ENCODE measurements around the gene ZNF385C.

ZNF385C gene

DNA sequence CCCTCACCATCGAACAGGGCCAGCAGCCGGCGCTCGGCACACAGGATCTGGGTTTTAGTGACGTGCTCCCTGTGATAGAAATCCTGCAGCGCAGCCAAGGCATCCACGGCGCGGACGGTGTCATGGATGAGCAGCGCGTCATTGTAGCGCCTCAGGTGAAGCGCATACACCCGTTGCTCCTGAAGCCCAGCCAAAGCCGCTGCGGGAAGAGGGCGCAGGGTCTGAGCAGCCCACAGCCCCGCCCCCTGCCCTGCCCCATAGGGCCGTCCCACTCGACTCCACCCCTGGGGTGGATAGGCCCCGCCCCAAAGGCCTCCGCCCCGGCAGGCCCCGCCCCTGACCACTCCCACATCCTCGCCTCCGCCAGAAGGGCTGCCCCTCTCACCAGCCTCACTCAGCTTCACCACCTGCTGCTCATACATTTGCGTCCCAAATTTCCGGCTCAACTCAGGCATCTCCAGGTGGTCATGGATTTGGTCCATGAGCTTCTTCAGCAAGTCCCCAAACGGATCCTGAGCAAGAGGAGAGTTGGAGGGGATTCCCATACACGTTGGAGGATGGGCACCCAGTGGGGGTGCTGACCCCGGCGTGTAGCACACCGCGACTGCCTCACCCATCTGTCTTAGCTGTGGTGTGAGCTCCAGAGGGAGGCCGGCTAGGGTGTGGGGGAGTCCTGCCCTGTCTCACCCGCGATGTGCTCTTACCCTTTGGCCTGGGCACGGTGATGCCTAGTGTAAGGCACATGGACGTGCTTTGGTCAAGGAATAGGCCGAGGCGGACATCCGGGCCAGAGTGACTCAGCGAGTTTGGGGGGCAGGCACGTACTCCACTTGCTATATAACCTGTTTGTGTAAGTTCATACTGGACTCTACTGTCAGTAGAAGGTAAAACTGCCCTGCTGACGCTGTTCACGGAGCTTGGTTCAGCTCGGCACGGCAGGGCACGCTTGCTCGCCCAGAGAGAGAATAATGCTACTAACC lies 9.6 kb upstream of the ZNF385C start:
- peak; percentile 81 for DNase-seq (ENCODE audit: low read depth)

DNA sequence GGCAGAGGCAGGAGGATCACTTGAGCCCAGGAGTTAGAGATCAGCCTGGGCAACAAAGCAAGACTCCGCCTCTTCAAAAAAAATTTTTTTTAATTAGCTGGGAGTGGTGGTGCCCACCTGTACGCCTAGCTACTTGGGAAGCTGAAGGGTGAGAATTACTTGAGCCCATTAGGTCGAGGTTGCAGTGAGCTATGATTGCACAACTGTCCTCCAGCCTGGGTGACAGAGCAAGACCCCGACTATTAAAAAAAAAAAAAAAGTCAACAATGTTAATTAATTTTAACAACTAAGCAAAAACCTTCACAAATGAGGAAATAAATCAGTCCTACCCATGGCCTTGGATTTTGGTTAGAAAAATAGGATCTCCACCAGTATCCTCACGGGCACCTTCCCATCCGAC lies 8.9 kb upstream of the ZNF385C start:
- DNase-seq (ENCODE audit: low read depth): no peak

DNA sequence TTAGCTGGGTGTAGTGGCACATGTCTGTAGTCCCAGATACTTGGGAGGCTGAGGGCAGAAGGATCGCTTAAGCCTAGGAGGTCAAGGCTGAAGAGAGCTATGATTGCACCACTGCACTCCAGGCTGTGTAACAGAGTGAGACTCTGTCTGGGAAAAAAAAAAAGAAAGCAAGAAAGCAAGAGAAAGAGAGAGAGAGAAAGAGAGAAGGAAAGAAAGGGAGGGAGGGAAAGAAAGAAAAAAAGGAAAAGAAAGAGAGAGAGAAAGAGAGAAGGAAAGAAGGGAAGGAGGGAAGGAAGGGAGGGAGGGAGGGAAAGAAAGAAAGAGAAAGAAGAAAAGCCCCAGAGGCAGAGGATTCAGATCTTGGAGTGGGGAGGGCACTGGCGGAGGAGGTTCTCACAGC lies 7.7 kb upstream of the ZNF385C start:
- no peak for DNase-seq (ENCODE audit: low read depth)

DNA sequence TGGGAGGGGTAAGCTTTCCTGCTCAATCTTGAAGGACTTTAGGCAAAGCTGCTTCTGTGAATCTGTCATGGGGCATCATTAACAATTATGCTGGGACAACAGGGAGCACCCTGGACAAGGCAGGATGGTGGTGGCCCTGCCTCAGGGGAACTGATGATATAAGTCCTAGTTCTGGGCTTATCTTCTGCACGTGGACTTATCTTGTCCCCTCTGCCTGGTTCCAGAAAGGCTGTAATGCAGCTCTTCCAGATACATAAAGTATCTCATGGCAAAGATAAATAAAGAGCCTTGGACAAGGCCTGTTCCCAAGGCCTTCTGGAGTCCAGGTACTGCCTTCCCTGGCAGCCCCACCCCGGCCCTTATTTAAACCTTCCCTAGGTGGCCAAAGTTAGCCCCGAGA lies 6.0 kb upstream of the ZNF385C start:
- DNase-seq (ENCODE audit: low read depth): no peak

DNA sequence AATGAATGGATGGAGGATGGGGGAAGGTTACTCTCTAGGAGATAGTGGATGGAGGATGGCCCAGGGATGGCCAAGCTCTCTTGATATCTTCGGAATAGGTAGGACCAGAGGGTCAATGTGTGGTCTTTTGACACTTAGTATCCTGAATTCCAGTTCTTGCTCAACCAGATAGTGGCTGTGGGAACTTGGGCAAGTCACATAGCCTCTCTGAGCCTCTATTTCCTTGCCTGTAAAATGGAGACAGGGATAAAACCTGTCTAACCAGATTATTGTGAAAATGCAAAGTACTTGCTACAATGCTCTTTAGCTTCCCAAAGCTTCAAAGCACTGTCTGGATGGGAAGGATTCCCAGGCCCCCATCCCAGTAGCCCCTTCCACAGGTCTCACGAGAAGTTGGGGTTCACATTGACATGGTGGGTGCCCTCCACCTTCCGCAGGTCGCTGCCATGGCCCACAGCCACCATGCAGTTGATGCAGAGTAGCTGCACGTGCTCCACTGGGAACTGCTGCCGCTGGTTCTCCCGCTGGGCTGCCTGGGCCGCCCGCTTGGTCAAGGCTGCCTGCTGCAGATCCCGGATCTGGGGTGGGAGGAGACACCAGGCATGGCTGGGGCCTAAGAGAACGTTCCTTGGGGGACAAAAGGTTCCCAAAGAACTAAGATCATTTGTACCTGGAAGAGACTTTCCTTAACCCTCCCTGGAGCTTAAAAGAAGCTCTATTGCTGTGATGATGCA lies 5.1 kb upstream of the ZNF385C start:
- DNase-seq (ENCODE audit: low read depth): no peak

DNA sequence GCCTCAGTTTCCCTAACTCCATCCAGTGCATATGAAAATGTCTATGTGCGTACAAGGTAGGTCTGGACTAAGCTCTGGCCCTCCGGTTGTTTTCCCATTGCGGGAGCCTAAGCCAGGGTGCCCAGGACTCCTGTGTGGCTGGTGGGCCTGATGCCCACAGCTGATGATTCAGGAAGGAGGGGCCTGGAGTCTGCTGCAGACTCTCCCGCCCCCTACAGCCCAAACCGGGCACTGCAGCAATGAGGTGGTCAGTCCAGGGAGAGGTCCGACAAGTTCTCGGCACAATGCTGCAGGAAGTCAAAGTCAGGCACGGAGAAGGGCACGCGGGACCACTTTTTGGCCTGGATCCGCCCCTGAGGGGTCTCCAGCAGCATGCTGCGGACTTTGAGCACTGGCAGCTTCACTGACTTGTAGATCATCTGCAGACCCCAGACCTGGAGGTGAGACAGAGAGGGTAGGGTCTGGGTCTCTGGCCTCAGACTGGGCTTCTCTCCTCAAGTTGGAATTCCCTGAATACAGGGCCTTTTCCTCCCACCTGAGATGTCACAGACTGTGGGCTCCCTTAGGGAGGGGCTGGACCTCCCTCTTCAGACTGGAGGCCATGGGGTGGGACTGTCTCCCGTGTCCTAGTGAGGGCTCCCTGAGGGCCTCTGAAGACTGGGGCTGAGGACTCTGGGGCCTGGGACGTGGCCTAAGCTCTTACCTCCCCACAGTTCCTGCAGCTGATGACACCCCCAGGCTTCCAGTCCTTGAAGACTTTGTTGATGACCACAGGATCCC lies 3.4 kb upstream of the ZNF385C start:
- peak; percentile 47 for DNase-seq (ENCODE audit: low read depth)

DNA sequence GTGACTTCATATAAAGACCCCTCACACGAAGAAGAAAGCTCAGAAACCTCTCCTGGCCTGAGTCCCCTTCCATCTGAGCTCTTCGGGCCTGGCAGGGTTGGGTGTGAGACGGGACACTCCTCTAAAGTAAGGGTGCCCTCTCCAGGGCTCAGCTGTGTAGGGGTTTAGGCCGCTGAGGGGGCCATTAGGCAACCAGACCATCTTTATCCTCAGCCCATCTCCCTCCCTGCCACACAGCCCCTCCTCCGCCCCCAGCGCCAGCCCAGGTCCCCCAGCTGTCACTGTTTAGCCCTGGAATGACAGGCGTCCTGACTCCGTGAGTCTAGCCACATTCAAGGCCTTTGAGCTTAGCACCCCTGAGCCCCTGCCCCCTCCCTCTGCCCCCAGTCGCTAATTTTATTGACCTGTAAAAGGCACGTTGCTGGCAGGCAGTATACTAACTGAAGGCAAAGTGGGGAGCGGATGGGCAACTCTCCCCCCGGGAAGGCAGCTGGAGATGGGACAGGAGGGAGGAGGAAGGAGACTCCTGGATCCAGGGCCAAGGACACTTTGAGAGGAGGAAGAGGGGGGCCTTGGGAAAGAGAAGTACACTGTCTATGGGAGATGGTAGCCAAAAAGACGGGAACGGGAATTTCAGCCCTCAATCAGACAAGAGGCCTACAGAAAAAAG lies 592 bp upstream of the ZNF385C start:
- no peak for DNase-seq (ENCODE audit: low read depth)

DNA sequence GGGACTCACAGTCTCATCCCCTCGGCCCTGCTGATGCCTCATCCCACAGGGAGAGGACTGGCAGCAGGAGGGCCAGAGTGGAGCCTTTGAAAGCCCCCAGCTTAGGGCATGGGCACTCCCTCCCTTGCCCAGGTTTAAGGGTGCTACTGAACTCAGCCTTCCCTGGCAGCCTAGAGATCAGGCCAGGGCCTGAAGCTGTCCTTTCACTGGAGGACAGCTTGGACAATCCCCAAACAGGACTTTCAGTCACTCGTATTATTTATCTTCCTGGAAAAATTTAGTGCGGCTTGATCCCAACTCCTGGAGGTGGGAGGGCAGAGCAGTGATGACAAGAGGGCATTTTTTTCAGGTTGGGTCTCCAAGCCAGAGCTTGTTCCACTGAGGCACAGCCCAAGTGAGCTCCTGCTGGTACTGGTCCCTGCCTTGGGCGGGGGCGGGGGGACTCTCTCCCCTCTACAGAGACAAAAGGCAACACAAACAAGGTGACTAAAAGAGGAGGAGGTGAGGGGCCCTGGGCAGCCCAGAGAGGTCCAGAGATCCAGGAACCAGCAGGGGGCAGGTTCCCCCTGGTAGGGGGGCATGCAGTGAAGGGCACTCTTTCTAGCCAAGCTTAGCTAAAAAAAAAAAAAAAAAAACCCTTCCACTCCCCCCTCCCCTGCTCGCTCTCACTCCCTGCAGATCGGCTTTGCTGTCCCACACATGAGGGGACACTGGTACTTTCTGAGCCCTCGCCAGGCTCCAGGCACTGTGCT lies 1.7 kb downstream of the ZNF385C start:
- DNase-seq (ENCODE audit: low read depth): no peak

DNA sequence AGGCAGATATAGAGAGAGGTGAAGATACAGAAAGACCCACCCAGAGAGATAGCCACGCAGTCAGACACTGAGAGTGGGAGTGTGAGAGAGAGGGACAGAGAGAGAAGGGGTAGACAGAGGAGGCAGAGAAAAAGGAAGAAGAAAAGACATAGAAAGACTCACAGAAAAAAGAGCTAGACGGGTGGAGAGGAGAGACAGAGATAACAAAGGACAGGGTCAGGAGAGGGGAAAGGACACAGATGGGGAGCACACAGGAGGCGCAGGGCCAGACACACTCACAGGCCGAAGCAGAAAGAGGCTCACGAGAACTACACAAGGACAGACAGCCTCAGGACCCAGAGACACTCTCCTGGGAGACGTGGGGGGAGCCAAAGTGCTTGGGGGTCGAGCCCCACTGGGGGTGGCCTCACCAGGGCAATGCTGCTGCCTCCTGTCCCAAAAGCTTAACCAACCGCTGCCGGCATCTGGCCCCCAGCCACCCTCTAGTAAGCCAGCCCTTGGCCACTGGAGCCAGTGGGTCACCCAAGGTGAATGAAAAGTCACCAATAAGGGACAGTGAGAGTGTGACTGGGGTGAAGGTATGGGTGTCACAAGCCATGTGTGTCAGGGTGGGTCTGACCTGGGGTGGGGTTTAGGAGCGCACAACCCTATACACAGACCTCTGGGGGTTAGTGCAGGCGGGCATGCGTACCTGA lies 3.8 kb downstream of the ZNF385C start:
- DNase-seq (ENCODE audit: low read depth): no peak

DNA sequence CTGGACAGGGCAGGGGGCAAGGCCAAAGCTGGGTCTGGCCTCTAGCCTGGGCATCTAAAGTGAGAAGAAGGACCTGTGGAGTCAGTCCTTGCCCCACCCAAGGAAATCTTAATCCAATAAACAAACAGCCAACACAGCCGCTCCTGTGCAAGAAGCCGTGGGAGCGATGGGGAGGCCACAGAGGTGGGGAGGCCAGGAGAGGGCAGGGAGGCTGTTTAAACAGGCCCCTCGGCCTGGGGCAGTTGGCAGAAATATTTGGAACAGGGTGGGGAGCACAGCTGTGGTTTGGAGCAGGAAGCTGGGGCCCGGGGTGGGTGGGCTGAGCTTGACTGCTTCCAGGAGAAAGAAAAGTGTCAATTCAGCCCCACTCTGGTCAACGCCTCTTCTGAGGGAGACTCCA lies 5.3 kb downstream of the ZNF385C start:
- DNase-seq (ENCODE audit: low read depth): no peak

DNA sequence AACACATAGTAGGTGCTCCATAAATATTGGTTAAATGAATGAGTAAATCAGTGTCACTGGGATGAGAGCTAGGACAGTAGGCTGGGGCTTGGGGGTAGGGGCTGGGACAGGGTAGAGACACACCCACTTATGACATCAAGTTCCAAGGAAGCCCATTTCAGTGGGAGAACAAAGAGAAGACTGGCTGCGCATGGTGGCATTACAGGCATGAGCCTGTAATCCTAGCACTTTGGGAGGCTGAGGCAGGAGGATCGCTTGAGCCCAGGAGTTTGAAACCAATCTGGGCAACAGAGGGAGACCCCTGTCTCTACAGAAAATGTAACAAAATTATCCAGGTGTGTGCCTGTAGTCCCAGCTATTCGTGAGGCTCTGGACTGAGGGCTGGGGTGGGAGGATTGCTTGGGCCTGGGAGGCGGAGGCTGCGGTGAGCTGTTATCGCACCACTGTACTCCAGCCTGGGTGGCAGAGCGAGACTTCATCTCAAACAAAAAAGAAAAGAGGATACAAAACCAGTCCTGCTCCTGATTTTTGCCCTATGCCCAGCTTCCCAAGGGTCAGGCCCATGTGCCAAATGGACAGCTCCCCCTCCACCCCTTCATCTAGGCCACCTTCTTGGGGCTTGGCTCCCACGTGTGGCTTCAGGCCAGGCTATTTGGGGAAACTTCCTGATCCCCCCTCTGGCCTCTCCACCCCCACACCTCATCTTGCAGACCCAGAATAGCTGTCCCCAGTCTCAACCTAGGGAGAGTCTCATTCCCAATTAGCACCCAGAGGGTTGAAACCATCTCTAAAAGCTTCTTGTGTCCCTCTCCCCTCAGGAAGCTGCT lies 7.1 kb downstream of the ZNF385C start:
- DNase-seq (ENCODE audit: low read depth): no peak

DNA sequence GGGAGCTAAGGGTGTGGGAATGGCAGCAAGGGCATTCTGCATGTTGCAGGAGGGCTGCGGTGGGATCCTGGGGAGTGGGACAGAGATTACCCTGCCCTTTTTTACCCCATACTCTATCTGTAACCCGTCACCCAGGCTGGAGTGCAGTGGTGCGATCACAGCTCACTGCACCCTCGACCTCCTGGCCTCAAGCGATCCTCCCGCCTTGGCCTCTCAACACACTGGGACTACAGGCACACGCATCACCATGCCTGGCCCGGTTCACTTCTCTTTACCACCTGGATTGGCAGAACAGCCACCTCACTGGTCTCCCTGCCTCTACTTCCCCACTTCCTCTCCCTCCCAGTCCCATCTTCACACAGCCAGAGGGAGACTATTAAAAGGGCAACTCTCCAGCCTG lies 9.5 kb downstream of the ZNF385C start:
- no peak for DNase-seq (ENCODE audit: low read depth)

DNA sequence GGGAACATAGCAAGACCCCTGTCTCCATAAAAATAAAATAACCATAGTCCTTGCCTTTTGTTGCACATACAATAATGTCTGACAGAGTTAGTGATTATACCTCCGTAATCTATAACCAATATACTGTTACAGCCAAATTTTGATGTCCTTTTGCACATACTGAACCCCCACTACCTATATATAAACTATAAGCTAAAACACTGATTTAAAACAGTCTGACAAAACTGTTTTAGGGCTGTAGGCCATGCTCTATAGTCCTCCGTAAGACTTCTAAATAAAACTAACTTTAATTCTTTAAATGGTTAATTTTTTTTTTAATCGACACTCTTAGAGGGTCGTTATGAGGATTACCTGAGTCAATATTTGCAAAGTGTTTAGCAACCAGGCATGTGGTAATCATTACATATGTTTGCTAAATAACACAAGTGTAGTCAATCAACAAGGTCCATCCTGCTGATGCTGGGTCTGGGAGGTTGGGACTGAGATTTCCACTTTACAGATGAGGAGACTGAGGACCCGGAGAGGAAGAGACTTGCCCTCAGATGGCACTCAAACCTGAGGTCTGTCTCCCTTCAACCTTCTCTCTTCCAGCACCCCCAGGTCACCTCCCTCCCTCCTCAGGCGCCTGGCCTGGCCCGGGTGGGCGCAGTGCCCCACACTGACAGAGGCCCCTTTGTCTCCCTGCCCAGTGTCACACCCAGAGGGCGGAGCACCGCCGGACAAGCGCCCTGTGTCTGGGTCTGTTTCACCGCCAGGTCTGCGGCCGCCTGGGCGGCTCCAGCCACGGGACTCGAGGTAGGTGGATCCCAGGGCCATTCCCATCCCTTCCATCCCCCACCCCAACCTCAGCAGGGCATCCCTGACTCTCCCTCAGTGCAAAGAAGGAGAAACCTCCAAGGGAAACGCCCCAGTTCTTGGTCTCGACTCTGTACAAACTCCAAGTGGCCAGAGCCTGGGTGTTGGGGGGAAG lies 10.3 kb downstream of the ZNF385C start:
- DNase-seq (ENCODE audit: low read depth): no peak

DNA sequence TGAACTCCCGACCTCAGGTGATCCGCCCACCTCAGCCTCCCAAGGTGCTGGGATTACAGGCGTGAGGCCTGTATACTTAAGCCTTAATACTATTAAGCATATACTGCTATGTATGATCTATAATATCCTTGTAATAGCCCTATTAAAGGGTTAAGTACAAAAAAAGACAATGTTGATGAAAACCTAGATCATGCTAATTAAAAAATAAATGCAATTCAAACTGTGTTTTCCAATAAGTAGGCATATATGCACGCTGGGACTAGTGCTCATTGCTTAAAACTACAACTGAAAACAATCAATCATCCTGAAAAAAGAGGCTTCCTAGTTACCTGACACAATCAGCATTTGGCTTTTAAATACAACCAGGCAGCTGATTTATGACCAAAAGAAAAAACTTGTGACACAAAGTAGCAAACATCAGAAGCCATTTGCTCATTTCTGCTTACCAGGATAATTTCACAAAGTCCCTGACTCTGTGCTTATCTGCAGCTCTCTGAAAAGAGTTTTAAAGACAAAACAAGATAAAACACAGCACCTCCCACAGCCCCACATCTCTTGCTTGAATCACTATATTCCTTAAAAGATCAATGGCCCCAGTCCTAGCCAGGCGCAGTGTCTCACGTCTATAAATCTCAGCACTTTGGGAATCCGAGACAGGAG lies 11.1 kb downstream of the ZNF385C start:
- DNase-seq (ENCODE audit: low read depth): no peak

DNA sequence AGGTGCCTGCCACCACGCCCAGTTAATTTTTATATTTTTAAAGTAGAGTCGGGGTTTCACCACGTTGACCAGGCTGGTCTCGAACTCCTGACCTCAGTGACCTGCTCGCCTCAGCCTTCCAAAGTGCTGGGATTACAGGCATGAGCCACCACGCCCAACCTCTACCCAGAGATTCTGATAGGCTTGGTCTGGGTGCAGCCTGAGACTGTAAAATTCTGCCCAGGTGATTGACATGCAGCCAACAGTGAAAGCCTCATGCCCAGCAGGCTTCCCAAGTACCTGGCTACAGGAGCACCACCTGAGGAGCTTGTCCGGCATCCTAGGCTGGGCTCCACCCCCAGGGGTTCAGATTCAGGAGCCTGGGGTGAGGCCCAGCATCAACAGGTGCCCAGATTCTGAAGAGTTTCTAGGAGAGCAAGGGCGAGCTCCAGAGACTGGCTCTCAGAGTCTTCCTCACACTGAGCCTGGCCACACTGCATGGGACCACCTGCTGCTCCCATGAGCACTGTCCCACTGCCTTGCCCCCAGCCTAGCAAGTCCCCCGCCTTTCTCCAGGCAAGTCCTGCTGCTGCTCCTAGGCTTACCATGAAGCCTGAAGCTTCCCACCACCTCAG lies 16.6 kb downstream of the ZNF385C start:
- DNase-seq (ENCODE audit: low read depth): no peak

DNA sequence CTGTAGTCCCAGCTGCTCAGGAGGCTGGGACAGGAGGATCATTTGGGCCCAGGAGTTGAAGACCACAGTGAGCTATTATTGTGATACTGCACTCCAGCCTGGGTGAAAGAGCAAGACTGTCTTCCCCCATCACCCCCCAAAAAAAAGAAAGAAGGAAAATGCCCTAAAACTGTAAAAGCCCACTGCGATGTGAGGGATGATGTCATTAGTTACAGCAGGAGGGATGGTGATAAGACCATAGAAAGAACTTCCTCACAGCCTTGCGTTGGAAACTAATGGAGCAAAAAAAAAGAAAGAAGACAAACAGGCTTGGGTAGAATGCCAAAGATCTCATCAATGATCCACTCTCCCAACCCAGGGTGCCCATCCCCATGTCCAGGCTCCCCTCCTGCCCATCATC lies 18.7 kb downstream of the ZNF385C start:
- no peak for DNase-seq (ENCODE audit: low read depth)

DNA sequence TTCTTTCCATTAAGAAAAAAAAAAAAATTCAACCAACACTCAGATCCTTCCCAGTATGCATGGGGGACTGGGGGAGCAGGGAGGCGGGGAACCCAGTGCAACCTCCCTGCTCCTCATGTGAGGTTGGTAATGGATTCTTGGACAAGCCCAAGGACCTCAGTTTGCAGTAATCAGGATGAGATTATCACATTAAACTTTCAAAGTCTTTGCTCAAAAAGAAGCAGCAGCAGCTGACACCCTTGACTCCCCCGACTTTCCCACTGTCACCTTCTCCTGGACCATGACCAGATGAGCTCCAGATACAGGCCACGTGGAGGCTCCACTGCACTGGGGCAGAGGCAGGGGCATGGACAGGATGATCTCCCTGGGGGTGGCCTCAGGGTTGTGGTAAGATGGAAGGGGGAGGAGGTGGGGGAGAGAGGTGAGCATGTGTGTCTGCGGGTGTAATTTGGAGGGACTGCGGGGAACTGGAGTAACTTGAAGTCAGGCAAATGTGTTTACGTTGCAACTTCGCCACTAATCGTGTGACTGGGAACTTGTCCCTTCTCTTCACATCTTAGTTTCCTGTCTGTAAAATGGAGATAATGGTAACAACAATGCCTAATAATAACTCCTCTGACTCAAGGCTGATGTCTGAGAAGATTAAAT lies 19.8 kb downstream of the ZNF385C start:
- no peak for DNase-seq (ENCODE audit: low read depth)

Measured in stimulated activated CD8-positive, alpha-beta memory T cell treated with anti-CD3 and anti-CD28 coated beads, Interleukin-15, amount 100 ng/mL, for 1 hour (primary cell).